ENCODE results near the gene TMEM170A.

Gene TMEM170A

DNA sequence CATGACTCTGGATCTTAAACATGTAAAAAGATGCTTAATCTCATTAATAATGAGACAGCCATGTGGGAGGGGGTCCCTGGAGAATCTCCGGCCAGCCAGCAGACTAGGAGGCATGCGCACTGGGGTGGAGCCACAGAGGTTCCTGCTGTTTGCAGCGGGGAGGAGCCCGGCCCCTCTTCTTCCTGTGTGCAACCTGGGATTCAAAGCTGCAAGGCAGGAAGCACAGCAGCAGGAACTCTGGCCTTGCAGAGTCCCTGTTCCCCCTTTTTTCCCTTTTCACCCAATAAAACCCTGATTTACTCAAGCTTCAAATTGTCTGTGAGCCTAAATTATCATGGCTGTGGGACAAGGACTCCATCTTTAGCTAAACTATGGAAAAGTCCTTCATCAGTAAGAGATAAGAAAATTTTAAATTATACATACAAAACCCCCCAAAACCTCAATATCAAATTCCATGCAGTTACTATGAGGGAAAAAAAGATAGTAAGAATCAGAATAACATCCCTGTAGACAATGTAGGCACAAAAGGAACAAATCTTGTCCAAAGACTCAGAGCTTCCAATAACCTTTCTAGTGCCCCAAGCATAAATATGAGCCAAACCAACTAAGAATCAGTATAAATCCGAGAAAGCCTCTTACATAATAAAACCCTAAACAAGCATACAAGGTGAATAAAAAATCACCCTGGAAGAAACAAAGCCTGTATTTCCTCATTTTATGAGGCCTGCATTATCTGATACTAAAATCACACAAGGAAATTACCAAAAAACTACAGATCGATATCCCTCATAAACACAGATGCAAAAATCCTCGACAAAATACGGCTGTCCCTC, 43.3 kb downstream of the TMEM170A start:
- in situ Hi-C loops (cut with HindIII; ENCODE audit: low pct_ligation_motif_present, low pct_unique_long_range_greater_than_20kb, low sequenced_read_pairs) = no loop called here
- DNase-seq = peak; percentile 65

DNA sequence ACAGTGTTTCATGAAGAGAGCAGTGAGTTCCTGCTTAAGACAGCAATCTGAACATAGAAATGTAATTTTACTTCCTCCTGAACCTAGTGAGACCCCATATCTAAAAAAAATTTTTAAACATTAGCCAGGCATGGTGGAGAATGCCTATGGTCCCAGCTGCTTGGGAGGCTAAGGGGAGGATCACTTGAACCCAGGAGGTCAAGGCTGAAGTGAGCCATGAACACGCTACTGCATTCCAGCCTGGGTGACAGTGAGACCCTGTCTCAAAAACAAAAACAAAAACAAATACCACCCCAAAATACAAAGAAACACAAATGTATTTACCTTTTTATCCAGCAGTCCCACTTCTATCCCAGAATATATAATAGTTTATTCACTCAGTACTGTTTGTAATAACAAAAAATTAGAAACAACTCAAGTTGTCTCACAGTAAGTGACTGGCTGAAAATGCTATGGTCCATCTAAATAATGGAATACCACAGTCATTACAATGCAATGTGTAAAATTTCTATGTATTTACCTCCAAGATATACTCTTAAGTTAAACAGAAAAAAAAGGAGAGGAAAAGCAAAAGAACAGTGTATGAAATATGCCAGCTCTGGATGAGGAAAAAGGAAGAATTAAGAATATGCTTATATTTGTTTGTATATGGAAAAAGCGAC, 47.5 kb downstream of the TMEM170A start:
- in situ Hi-C loops (cut with HindIII; ENCODE audit: low pct_ligation_motif_present, low pct_unique_long_range_greater_than_20kb, low sequenced_read_pairs) = no loop called here
- no peak for DNase-seq

DNA sequence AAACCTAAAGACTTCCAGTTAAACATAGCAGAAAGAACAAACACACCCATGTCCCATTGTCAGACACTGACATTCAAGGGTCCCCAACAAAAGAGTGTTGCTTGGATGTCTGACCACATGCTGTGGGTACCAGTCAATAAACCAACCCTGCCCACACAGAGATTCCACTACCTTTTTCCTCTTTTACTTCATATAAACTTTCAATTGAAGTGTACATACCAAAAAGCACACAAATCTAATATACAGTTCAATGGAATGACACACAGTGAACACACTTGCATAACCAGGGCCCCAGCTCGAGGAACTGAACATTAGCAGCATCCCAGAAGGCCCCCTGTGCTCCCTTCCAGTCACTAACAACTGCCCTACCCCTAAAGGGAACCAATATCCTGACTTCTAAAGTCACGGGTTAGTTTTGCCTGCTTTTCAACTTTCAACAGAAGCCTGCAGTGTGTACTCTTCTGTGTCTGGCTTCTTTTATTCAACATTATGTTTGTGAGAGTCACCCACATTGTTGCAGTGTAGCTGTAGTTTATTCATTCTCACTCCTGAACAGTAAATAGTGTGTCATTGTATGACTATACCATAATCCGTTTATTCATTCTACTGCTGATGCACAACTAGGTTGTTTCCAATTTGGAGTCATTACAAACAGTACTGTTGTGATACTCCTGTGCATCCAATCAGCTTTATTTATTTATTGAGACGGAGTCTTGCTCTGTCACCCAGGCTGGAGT, 49.2 kb downstream of the TMEM170A start:
- DNase-seq = no peak
- in situ Hi-C loops (cut with HindIII; ENCODE audit: low pct_ligation_motif_present, low pct_unique_long_range_greater_than_20kb, low sequenced_read_pairs) = no loop called here

DNA sequence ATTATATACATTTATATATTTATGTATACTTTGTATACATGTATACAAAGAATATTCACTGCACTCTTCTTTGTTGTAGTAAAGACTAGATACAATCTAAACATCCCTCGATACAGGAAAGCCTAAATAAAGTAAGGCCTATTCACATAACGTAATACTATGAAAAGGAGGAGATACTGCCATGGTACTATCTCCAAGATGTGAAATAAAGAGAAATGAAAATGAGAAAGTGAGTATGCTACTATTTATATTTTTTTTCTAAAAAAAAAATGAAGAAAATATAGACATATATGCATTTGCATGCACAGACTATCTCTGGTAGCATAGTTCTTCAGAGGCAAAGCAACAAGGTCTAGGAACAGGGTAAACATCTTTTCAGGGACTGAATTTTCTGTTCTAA, 50.5 kb downstream of the TMEM170A start:
- in situ Hi-C loops (cut with HindIII; ENCODE audit: low pct_ligation_motif_present, low pct_unique_long_range_greater_than_20kb, low sequenced_read_pairs) = no loop called here
- DNase-seq = no peak

DNA sequence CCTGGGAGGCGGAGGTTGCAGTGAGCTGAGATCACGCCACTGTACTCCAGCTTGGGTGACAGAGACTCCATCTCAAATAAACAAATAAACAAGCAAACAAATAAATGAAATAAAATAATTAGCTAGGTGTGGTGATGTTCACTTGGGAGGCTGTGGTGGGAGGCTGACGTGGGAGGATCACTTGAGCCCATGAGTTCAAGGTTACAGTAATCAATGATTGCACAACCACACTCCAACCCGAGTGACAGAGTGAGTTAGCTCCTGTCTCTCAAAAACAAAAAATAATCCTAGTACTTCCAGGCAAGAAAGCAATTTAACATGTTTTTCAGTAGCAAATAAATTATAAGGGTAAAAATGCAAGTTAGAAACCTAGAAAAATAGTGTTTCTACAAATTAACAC, 57.5 kb downstream of the TMEM170A start:
- in situ Hi-C loops (cut with HindIII; ENCODE audit: low pct_ligation_motif_present, low pct_unique_long_range_greater_than_20kb, low sequenced_read_pairs) = no loop called here

DNA sequence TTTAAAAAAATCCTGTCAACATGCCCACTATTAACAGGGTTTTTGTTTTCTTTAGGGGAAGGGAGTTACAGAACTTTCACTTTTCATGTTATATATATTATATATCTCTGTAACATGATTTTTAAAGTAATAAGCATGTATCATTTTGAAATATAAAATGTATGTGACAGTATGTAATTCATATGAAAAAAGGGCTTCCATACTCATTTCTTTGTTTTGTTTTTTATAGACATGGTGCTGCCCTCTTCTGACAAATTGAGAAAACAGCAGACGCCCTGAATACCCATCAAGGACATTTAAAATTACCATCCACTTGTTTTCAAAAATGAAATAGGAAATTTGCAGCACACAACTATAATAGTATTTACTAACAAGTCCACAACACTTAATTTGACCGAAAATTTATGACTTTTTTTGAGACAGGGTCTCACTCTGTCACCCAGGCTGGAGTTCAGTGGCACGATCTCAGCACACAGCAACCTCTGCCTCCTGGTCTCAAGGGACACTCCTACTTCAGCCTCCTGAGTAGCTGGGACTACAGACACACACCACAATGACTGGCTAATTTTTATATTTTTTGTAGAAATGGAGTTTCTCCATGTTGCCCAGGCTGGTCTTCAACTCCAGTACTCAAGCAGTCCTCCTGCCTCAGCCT, 61.5 kb downstream of the TMEM170A start:
- peak; percentile 51 for DNase-seq

More for the DNA sequence above, 57.5 kb downstream of the TMEM170A start:
- DNase-seq = no peak

DNA sequence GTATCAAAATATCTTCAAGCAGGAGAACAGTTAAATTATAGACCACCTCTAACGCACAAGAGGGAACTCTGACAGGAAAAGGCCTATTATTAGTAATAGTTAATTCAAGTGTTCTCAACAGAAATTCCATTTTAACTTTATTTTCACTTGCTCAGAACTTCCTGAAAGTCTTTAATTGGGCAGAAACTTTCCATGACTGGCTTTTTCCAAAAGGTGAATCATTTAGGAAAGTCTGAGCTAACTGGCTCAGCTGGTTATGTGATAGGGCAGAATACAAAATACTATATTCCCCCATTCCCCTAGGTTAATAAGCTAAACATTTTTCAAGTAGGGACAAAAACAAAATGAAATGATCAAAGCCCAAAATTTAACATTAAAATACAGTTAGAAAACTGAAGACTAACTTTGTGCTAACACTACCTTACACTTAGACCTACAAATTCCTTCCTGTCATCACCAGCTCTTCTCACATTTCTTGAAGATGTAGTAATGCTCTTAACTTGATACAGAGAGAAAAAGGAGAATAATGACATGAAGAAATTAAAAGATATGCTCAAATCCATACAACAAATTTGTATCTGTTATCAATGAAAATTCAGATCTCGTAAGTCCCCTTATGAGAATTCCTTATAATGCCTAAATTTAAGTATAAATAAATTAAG, 62.2 kb downstream of the TMEM170A start:
- peak; percentile 24 for DNase-seq
- in situ Hi-C loops (cut with HindIII; ENCODE audit: low pct_ligation_motif_present, low pct_unique_long_range_greater_than_20kb, low sequenced_read_pairs) = no loop called here

More for the DNA sequence above, 61.5 kb downstream of the TMEM170A start:
- in situ Hi-C loops (cut with HindIII; ENCODE audit: low pct_ligation_motif_present, low pct_unique_long_range_greater_than_20kb, low sequenced_read_pairs) = no loop called here

DNA sequence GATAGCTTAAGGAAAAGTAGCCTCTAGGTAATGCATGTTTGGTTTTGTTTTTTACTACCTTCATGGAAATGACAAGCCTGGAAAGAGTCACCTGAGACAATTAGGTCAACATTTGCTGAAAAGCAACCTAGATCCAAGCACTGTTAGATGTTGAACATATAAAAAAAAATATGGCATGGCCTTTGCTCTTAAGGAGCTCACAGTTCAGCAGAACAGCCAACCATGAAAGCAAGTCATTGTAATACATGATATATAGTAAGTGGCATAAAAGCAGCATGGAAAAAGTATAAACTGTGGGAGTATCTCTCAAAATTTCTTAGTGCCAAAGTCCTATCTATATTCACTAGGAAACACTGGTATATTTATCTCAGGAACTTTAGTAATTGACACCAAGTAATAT, 62.8 kb downstream of the TMEM170A start:
- DNase-seq = no peak
- in situ Hi-C loops (cut with HindIII; ENCODE audit: low pct_ligation_motif_present, low pct_unique_long_range_greater_than_20kb, low sequenced_read_pairs) = no loop called here

DNA sequence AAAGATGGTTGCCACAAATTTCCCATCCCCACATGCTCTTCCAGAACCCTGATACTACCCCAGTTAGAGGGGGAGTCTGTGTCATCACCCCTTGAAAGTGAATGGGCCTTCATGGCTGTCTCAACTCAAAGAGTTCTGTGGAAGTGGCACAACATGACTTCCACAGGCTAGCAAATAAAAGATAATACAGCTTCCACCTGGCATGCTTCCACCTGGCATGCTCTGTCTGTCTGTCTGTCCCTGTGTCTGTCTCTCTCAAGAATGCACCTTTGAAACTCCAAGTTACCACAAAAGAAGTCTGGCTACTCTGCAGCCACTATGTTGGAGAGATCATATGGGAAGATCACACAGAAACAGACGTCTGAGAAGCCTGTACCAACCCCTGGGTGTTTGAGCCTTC, 66.2 kb downstream of the TMEM170A start:
- no peak for DNase-seq
- in situ Hi-C loops (cut with HindIII; ENCODE audit: low pct_ligation_motif_present, low pct_unique_long_range_greater_than_20kb, low sequenced_read_pairs) = loop anchor here (25.0 kb wide), 1 partner anchor 161 kb away; no protein-coding TSS in a partner anchor

DNA sequence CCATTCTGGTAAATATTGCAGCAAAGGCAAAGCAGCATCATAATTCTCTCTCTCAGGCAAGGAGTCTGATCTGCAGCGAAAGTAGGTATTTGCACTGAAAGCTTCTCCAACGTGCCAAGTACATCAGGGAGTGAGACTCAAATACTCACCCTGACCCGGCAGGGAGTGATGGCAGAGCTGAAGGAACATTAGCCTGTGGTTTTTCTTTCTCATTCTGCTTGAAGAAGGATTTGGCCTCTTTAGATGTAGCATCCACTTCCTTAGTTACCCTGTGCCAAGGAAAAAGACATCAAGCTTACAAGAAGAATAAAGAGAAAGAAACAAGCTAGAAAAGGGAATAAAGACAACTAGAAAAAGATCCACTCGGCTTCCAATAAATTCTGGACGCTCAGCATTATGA, 69.5 kb downstream of the TMEM170A start:
- in situ Hi-C loops (cut with HindIII; ENCODE audit: low pct_ligation_motif_present, low pct_unique_long_range_greater_than_20kb, low sequenced_read_pairs) = loop anchor here (25.0 kb wide), 1 partner anchor 158 kb away; no protein-coding TSS in a partner anchor
- no peak for DNase-seq

All from ACHN (cell line).